Lung (tissue), 12 donors: Measurements from ENCODE around the gene MTA1. TPM values are rescaled to one million over a fixed set of nuclear protein-coding genes. Genes with fewer than 3 reads are reported as not detected.

Experiments
- ATAC-seq: fragments of 200-7000 bp; cut with Tn5 transposase; one replicate; pipeline ENCODE4 v1.9.1; 2020; ENCODE audit warnings: moderate number of reproducible peaks; ENCODE audit not compliant: insufficient read depth, low FRiP score
- DNase-seq, 3 donors: peaks; one replicate each; pipeline ENCODE4 v3.0.0-alpha.2; 2013 to 2017
- H3K27ac ChIP-seq, 2 donors: one replicate each; pipeline ENCODE4 v1.5.1; 2013; ENCODE audit warnings: mild to moderate bottlenecking in 2 of 2, moderate library complexity in 2 of 2, control low read depth in 1 of 2, inconsistent platforms in 1 of 2, low read depth in 1 of 2, low read length in 1 of 2
- H3K27me3 ChIP-seq, 3 donors: one replicate each; pipeline ENCODE4 v1.5.1; 2013; ENCODE audit warnings: low read length in 2 of 3; ENCODE audit not compliant: control insufficient read depth in 3 of 3, insufficient read depth in 3 of 3
- H3K36me3 ChIP-seq, 4 donors: one replicate each; pipeline ENCODE4 v1.5.1; 2013; ENCODE audit warnings: low read length in 4 of 4, mild to moderate bottlenecking in 1 of 4, moderate library complexity in 1 of 4; ENCODE audit not compliant: control insufficient read depth in 4 of 4, insufficient read depth in 4 of 4
- H3K4me1 ChIP-seq, 5 donors: one replicate each; pipeline ENCODE4 v1.5.1; 2013; ENCODE audit warnings: low read length in 5 of 5, mild to moderate bottlenecking in 2 of 5, moderate library complexity in 1 of 5; ENCODE audit not compliant: control insufficient read depth in 5 of 5, insufficient read depth in 5 of 5
- H3K4me3 ChIP-seq: one replicate; pipeline ENCODE4 v1.5.1; 2013; ENCODE audit warnings: mild to moderate bottlenecking, control low read depth, moderate library complexity
- H3K9ac ChIP-seq, 2 donors: one replicate each; pipeline ENCODE4 v1.5.1; 2013; ENCODE audit warnings: low read length in 2 of 2, control low read depth in 1 of 2; ENCODE audit not compliant: insufficient read depth in 1 of 2
- H3K9me3 ChIP-seq, 4 donors: one replicate each; pipeline ENCODE4 v1.5.1; 2013; ENCODE audit warnings: low read length in 3 of 4, mild to moderate bottlenecking in 1 of 4, moderate library complexity in 1 of 4; ENCODE audit not compliant: control insufficient read depth in 4 of 4, insufficient read depth in 3 of 4
- CTCF ChIP-seq: IDR thresholded peaks from 2 replicates; pipeline ENCODE4 v1.5.1; 2012; ENCODE audit warnings: mild to moderate bottlenecking; ENCODE audit errors: control extremely low read depth, extremely low read depth
- WGBS, 2 donors: extraction: QIAGEN DNeasy Blood & Tissue Kit; methylation state at CpG; one replicate each; pipeline ENCODE4 v1.1.7; 2013; 5-methylcytosine and 5-hydroxymethylcytosine counted together
- polyA plus RNA-seq, 2 donors: library from polyadenylated mRNA; stranded (reverse); fragments of 200-250 nt; gene quantifications; one replicate each; pipeline ENCODE4 v1.2.1, GENCODE V29; 2013
- total RNA-seq, 2 donors: library from RNA; depleted of rRNA in 1 of 2; stranded (reverse); fragments of >200 nt in 1 of 2; gene quantifications; one replicate each; pipeline ENCODE4 v1.2.1, GENCODE V29; 2014 to 2021
- donor health status: control.
- donor health status: control.
- donor health status: Bipolar disorder and iron deficiency.
- donor health status: healthy.
- donor health status: DM: yes; HTN: yes; CAD: no.

The MTA1 gene
- total and polyA plus RNA-seq, 4 donors = 40.2 to 113 (median 63.6) TPM

GRCh38 chr14:105420101-105420973 is 710 bp downstream of the MTA1 start:
- Histone ChIP-seq H3K4me3 (peak overlapping the region; percentile 68), H3K27ac (peak overlapping the region; percentile 51), H3K9ac (peak overlapping the region; percentile 32 to 68), H3K36me3 (peaks cover 0 to 7% (median 2%) of the 10 kb centered on the region in 4 donors), H3K4me1 (peaks cover 0 to 36% (median 3%) of the 10 kb centered on the region in 5 donors), H3K27me3 (no peaks in the 10 kb centered on the region), H3K9me3 (no peaks in the 10 kb centered on the region)
- no peak for ATAC-seq
- TF ChIP-seq CTCF = no peak
- 4 to 7% methylated on average over 19 to 67 of the region's 67 CpGs for WGBS, 2 donors
- no peak for DNase-seq

GRCh38 chr14:105420974-105421674 is 1.5 kb downstream of the MTA1 start:
- no peak for ATAC-seq

GRCh38 chr14:105421723-105422615 is 2.3 kb downstream of the MTA1 start:
- peak overlapping the region; percentile 21 to 40 for H3K27ac ChIP-seq

More at GRCh38 chr14:105420974-105421674, 1.5 kb downstream of the MTA1 start:
- peak overlapping the region in 1 of 2 donors; percentile 40 for H3K27ac ChIP-seq
- H3K9me3 ChIP-seq = no peaks in the 10 kb centered on the region
- no peak for TF ChIP-seq CTCF
- H3K36me3 ChIP-seq = peaks cover 0 to 8% (median 2%) of the 10 kb centered on the region in 4 donors
- no peaks in the 10 kb centered on the region for H3K27me3 ChIP-seq
- H3K4me3 ChIP-seq = peak overlapping the region; percentile 68
- 52 to 64% methylated on average over 23 of the region's 23 CpGs for WGBS, 2 donors
- no peak for DNase-seq
- peak overlapping the region; percentile 32 to 68 for H3K9ac ChIP-seq
- H3K4me1 ChIP-seq = peaks cover 0 to 34% (median 3%) of the 10 kb centered on the region in 5 donors

More at GRCh38 chr14:105421723-105422615, 2.3 kb downstream of the MTA1 start:
- peaks cover 0 to 15% (median 5%) of the 10 kb centered on the region in 4 donors for H3K36me3 ChIP-seq
- H3K4me1 ChIP-seq = peaks cover 0 to 34% (median 3%) of the 10 kb centered on the region in 5 donors
- no peak overlapping the region for H3K4me3 ChIP-seq
- 49 to 68% methylated on average over 30 to 32 of the region's 32 CpGs for whole genome bisulfite sequencing, 2 donors
- no peaks in the 10 kb centered on the region for H3K27me3 ChIP-seq
- no peaks in the 10 kb centered on the region for H3K9me3 ChIP-seq
- no peak overlapping the region for H3K9ac ChIP-seq
- no peak for ATAC-seq
- no peak for TF ChIP-seq CTCF
- DNase-seq = no peak
